GM19455 (cell line): ENCODE data around the gene CELA1.

Source experiments
- ATAC-seq: cut with Tn5 transposase; IDR thresholded peaks from one replicate; pipeline ENCODE4 v1.9.1; 2021; ENCODE audit not compliant: unreplicated experiment

The CELA1 gene

DNA sequence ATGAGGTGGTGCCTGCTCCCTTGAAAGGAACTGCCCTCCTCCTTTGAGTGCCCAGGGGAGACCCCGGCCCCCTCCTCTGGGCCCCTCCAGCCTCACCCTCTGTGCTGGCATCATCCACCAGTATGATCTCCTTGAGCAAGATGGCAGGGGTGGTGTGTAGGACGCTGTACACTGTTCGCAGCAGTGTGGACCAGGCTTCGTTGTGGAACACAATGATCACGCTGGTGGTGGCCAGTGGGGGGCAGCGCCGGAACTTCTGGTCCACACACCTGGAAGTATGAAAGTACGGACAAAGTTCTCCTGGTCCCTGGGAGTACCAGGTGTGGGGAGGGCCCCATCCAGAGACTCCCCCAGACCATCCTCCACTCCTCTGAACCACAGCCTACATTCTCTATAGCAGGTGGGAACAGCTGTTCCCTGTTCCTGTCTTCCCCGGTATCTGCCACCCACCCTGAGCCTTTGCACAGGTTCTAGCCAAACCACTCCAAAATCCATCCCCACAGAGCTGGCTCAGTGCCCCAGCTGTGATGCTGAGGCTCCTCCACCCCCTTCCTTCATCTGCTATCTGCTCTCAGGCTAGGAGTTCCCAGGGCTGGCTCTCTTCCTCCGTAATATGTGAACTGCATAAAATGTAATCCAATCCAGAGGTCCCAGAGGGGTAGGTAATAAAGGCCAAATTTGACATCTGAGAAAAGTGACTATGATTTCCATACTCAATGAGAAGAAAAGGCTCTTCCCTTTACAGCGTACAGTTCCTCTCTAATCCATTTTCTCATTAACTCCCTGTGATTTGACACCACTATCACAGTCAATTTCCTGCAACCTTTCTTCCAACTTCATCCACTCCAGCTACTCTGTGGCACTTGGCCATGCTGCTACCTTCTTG lies 30.9 kb upstream of the CELA1 start:
- no peak for ATAC-seq

DNA sequence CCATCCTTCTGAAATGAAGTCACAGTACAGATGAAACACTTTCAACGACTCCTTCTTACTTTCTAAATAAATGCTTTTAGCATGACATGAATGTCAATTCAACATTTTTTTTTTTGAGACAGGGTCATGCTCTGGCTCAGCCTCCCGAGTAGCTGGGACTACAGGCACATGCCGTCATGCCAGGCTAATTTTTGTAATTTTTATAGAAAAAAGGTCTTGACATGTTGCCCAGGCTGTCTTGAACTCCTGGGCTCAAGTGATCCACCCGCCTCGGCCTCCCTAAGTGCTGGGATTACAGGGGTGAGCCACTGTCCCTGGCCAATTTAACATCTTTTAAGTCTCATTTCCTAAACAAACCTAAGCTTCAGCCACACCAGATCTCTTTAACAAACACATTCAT lies 28.4 kb upstream of the CELA1 start:
- no peak for ATAC-seq

DNA sequence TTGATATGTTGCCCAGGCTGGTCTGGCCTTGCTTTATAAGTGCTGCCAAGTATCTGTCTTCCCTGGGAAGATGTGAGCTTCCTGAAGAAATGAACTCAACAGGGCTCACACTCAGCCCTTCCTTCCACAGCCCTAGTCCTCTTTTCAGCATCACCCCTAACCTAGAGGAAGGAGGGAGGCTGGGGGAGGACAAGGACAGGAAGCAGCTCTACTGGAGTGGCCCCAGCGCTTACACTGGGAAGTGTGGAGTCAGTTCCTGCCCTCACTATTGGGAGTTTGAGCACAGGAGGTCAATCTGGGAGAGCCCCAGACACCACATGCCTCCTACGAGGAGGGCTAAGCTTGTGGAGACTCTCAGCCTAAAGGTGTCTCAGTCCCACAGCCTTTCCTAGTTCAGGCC lies 27.9 kb upstream of the CELA1 start:
- ATAC-seq = no peak

DNA sequence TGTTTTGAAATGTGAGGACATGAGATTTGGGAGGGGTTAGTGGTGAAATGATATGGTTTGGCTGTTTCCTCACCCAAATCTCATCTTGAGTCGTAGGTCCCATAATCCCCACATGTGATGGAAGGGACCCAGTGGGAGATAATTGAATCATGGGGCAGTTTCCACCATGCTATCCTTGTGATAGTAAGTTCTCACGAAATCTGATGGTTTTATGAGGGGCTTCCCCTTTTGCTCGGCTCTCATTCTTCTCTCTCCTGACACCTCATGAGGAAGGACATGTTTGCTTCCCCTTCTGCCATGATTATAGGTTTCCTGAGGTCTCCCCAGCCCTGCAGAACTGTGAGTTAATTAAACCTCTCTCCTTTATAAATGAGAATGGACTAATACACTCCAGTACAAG lies 26.7 kb upstream of the CELA1 start:
- no peak for ATAC-seq

DNA sequence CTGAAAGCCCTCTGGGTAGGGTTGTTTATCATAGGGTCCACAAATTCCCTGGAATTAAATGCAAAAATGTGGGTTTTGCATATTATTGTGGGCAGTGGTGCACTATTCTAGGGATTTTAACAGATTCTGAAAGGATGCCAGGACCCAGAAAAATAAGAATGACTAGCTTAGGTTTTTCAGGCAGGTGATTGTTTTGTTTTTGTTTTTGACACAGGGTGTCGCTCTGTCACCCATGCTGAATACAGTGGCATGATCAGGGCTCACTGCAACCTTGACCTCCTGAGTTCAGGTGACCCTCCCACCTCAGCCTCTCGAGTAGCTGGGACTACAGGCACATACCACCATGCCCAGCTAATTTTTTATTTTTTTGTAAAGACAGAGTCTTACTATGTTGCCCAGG lies 25.5 kb upstream of the CELA1 start:
- no peak for ATAC-seq

DNA sequence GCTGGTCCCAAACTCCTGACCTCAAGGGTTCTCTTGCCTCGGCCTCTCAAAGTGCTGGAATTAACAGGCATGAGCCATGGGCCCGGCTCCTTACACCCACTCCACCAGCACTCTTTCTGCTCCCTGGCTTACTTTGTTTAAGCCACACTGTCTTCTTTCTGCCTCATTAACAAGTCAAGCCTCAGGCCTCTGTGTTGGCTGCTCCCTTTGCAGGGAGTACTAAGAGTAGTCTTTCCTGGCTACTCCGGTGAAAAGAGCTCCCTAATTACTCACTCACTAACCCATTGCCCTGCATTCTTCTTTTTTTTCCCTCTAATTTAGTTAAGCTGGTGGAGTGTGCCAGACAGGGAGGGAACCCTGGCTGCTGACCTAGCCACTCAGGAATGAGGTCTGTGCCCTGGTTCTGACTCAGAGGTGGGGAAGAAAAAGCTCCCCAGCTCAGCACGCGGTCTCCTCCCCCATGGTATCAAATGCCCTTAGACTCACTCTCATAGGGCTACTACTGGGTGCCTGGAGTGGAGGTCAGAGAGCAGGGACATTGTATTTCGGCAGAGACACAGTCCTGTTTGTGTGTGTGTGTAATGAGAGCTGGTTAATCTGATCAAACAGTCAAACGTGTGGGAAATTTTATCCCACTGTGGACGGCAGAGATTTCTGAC lies 24.9 kb upstream of the CELA1 start:
- ATAC-seq = no peak

DNA sequence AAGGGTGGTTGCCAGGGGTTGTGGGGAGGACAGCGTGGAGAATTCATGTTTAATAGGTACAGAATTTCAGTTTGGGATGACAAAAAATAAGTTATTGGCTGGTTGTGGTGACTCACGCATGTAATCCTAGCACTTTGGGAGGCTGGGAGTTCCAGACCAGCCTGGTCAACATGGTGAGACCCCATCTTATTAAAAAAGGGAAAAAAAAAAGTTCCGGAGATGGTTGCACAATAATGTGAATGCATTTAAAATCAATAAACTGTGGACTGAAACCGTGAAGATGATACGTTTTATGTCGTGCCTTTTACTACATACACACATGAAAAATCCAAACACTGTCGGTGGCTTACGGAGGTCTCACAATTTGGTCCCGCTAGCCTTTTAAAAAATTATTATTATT lies 24.2 kb upstream of the CELA1 start:
- ATAC-seq = no peak

DNA sequence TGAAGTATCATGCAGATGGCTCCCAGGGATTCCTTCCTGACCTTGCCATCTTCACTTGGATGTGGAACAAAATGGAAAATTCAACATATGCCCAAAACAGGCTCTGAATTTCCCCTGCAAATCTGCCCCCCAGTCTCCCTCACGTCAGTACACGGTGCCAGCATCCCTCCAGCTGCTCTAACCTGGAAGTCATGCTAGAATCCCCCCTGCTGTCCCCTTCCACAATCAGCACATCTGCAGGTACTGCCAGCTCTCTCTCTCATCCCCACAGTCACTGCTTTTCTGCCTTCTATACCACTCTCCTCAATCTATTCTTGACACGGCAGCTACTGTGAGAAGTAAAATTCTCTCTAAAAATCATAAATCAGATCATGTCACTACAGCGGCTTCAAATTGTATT lies 23.1 kb upstream of the CELA1 start:
- ATAC-seq = no peak

DNA sequence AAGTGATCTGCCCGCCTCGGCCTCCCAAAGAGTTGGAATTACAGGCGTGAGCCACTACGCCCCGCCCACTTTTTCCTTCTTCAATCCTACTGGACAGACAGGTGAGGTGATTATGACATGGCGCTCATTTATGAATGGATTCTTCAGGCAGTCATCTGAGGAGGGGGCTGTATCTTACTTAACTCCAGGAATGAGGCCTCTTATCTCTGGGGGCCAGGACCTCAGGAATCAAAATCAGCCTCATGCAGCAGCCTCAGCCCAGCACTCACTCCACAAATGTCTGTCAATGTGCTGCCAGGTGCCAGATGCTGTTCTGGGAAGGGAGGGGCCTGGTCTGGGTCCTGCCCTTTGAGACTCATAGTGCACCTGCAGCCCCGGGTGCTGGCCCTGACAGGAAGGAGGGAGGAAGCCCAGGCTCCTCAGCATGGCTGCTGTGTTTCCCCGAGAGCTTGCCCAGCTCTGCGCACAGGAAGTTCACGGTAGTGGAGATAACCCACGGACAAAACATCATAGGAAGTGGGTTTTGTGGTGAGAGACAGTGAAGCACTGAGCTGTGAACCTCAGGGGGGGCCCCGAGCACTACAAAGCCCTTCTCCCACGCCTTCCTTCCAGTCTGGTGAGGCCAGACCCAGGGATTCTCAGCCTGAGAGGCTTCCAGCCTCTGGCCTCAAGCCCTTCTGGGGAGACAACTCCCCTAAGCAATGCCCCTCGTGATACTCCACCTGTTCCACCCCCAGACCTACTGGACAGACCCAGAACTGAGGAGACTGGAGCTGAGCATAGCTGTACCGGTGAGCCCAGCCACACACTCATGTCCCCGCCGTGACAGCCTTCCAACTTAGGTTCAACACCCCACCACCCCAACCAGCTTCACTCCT lies 22.4 kb upstream of the CELA1 start:
- peak; percentile 99 for ATAC-seq

DNA sequence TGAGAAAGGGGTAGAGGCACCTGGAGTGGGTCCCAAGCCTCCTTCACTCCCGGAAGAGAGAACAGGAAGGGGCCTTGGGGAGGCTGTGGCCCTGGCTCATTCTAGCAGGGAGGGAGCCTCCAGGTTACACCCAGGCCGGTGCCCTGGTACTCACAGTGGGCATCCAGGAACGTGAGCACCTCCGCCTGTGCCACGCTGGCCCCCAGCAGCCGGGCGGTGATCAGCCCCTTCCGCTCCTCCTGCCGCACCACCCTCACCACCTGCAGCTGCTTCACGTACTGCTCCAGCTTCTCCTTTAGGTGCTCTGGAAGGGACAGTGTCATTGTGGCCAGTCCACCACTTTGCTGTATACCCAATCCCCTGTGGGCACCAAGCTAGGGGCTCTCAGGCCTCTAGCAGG lies 18.8 kb upstream of the CELA1 start:
- no peak for ATAC-seq

DNA sequence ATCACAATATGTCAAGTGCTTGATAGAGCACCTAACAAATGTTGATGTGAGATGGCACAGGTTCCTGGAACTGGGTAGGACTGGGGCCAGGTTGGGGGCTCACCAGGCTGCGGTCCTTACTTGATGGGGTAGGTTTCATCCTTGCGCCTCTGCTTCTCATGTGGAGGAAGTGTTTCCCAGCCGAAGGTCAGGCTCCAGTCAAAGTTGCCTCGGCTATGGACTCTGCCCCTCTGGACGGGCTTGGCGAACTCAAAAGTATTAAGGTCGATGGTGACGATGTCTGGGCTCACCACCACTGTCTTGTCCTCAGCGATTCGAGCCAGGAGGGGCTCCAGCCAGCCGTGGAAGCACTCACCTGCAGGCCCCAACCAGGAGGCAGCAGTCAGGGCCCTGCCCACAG lies 17.5 kb upstream of the CELA1 start:
- ATAC-seq = no peak

DNA sequence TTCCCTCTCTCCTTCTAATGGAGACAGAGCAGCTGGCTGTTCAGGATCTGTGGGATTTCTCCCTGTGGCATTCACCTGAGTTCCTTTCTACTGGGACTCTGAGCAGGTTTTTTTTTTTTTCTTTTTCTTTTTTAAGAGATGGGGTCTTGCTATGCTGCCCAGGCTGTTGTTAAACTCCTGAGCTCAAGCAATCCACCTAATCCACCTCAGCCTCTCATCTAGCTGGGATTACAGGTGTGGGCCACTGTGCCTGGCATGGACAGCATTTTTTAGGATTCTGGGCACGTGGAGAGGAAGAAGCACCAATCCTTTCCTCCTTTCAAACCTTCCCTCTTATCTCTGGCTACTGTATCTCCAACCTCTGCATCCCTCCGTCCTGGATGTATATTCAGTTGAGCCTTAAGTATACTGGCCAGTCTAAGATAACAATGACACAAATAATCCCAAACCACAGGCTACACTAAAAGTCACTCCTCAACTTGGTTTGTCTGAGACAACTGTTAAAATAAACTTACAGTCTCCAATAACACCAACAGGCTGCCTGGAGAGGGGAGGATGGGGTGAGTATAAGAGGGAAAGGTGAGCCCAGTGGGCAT lies 16.4 kb upstream of the CELA1 start:
- no peak for ATAC-seq

DNA sequence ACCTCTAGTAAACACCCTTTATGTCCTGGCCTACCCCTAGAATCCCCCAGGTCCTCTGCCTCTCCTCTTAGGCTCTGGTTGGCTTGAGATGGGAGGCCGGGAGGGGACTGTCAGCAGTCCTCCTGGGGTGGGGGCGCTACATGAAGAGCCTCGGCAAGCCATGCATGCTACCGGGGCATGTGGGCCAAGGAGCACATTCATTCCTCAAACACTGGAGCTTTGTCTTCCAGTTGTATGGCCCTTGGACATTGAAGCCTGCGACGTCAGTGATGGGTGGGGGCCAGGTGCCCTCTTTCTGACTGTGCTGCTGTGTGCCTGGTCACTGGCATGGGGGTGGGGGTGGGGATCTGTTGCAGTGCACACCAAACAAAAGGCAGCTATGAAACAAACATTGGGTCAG lies 15.8 kb upstream of the CELA1 start:
- no peak for ATAC-seq

DNA sequence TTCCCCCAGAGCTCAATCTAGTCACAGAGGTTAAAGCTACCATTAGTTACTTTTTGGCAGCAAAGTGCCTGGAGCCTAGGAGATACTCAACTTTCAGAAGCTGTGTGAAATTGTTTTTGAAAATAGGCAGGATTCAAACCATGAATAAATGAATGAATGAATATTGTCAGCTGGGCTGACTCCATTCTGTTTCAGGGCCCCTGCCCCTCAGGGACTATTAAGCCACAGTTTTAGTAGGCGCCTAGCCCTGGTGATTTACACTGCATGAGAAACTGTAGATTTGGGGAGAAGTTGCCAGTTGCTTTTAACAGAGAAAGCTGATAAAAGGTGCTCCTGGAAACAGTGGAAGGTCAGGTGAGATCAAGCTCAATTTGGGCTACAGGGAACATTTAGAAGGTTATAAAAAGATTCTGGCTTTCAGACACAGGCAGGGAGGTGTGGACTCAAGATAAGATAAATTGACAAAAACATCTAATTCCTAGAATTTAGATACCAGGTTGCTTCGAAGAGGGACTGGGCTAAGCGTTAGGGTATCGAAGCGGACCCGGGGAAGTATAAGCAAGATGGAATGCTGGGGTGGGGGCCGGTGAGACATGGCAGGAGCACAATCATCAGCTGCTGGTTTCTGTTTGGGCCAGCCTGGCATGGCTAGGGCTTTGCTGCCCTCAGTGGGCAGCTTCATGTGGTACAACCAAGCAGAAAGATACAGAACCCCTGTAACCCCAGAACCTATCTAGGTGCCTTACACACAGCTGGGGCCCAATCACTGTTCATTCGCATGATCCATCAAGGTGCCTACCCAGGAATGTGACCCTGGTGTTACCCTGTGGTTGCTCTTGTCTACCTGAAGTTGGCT lies 14.9 kb upstream of the CELA1 start:
- ATAC-seq = no peak

DNA sequence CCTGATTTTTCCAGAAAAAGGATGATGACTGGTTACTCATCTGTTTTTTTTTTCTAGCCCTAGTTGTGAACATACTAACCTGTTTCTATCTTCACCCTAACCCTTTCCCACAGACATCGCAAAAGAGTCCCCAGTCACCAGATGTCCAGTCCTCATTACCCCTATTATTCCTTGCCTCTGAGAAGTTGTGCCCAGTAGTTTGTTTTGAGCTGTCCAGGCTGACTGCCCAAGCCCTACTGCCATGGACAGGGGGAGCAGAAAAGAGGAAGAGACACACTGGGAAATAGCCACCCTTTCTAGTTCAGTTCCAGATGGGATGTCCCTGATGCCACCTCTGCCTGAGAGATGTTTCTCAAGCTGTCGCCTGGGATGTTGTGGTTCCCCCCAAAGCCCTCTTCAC lies 13.8 kb upstream of the CELA1 start:
- no peak for ATAC-seq

DNA sequence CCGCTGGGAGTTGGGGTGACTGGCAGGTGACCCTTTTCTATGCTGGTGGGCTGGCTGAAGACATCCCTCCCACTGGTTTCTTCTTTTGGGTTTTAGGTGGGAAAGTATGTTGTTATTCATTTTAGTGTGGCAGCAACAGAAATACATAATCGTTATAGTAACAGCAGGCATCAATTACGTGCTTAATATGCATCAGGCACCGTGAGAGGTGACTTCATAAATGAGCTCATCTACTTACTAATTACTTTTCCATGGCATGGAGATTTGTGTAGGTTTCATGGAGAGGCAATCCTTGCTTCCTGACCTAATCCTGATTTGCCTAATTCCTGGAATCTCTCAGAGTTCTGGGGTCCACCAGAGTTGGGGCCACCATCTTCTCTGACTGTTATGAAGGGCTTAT lies 13.4 kb upstream of the CELA1 start:
- ATAC-seq = no peak

DNA sequence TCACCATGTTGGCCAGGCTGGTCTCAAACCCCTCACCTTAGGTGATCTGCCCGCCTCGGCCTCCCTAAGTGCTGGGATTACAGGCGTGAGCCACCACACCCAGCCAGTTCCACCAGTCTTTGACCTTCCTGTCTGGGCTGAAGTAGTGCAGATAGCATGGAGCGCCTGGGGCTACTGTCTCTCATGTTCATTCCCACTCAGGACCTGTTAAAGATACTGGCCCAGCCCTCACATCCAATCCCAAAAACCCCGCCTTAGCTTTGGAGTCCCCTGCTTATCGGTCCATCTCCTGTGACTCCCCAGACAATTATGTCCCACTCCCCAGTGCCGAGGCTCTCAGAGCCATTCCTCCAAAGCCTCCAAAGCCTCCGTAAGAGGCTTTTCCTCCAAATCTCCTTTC lies 12.0 kb upstream of the CELA1 start:
- ATAC-seq = no peak

DNA sequence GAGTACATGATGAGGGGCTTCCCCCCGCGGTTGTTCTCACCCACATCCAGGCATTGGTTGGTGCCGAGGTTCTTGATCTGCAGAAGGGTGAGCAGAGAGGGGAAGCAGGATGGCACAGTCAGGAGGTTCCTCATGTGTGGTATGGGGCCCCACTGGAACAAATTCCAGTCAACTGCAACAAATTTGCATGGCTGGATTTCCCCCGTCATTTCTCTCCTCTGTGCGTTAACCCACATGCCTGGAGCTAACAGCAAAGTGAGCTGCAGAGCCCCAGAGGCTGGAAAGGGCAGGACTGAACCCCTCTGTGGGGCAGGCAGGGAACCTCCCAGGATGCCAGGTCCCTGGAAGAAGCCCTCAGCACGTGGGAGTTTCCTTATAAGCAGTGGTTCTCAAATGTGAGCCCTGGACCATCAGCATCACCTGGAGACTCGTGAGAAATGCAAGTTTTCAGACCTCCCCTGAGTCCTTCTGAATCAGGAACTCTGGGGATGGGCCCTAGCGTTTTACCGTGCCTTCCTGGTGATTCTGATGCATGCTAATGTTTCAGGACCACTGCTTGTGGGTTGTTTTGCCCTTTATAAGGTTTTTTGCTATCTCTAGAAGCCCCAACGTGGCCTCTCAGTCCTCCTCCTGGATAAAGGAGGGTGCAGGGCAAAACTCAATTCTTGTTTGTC lies 11.0 kb upstream of the CELA1 start:
- no peak for ATAC-seq

DNA sequence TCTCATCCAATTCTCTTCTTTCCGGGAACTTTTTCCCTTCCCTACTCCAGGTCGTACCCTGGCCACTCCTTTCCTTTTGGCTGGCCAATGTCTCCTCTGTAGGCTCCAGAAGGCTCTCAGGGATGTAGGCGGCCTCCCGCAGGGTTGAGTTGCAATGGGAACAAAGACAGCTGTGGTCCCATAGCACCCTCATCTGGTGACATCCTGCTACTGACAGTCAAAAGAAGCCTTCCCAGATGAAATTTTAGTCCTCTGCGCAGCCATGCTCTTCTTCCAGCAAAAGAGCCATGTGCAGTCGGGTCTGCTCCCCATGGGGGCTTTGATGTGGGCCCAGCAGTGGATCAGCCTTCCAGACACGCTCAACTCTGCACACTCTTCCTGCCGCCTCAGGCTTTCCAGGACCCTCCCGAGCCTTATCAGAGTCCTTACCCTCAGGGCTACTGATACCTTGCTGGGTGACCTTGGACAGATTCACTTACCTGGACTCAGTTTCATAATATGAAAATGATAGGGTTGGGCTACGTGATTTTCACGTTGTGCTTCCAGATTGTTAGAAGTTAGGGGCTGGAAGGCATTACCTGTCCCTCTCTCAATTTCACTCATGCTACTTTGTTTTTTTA lies 5.5 kb upstream of the CELA1 start:
- ATAC-seq = no peak
